HG03045 (cell line): ENCODE results near the gene WDTC1.
"Not testable (repeated sequence)": the region's sequence is repeated elsewhere in the genome, so short reads cannot be mapped to it uniquely, and the experiment has no call there.

ENCODE experiments used
- ATAC-seq: cut with Tn5 transposase; IDR thresholded peaks from one replicate; pipeline ENCODE4 v1.9.1; 2021; ENCODE audit warnings: mild to moderate bottlenecking, moderate library complexity; ENCODE audit not compliant: unreplicated experiment

The WDTC1 gene

GRCh38 chr1:27246194-27246593 is 11.8 kb downstream of the WDTC1 start:
- no peak for ATAC-seq

GRCh38 chr1:27253596-27253995 is 19.2 kb downstream of the WDTC1 start:
- ATAC-seq: no peak

- no peak for ATAC-seq
Measured at GRCh38 chr1:27255136-27255535, 20.7 kb downstream of the WDTC1 start.

GRCh38 chr1:27257155-27257554 is 22.7 kb downstream of the WDTC1 start:
- ATAC-seq: no peak

- ATAC-seq: no peak
Measured at GRCh38 chr1:27258598-27258997, 24.2 kb downstream of the WDTC1 start.

GRCh38 chr1:27267153-27267552 is 32.7 kb downstream of the WDTC1 start:
- ATAC-seq: no peak

GRCh38 chr1:27269276-27269675 is 34.8 kb downstream of the WDTC1 start:
- no peak for ATAC-seq

GRCh38 chr1:27274204-27274603 is 39.8 kb downstream of the WDTC1 start:
- no peak for ATAC-seq

GRCh38 chr1:27275696-27276095 is 41.3 kb downstream of the WDTC1 start:
- ATAC-seq: no peak

- no peak for ATAC-seq
Measured at GRCh38 chr1:27284425-27285273, 50.2 kb downstream of the WDTC1 start.

GRCh38 chr1:27285274-27285660 is 50.8 kb downstream of the WDTC1 start:
- no peak for ATAC-seq

- not testable (repeated sequence) for ATAC-seq
Measured at GRCh38 chr1:27285821-27286220, 51.4 kb downstream of the WDTC1 start.

GRCh38 chr1:27289125-27289524 is 54.7 kb downstream of the WDTC1 start:
- not testable (repeated sequence) for ATAC-seq

- ATAC-seq: no peak
Measured at GRCh38 chr1:27290581-27290980, 56.1 kb downstream of the WDTC1 start.

- ATAC-seq: no peak
Measured at GRCh38 chr1:27292106-27292505, 57.7 kb downstream of the WDTC1 start.

GRCh38 chr1:27293915-27294314 is 59.5 kb downstream of the WDTC1 start:
- no peak for ATAC-seq

- ATAC-seq: no peak
Measured at GRCh38 chr1:27296773-27297291, 62.4 kb downstream of the WDTC1 start.

- no peak for ATAC-seq
Measured at GRCh38 chr1:27297903-27298302, 63.5 kb downstream of the WDTC1 start.

GRCh38 chr1:27298632-27299384 is 64.4 kb downstream of the WDTC1 start:
- ATAC-seq: no peak

- no peak for ATAC-seq
Measured at GRCh38 chr1:27299385-27300271, 65.2 kb downstream of the WDTC1 start.
